Muscle of leg (tissue), 16 donors: Measurements from ENCODE around the gene SEMA3F. TPM values are rescaled to one million over a fixed set of nuclear protein-coding genes. Genes with fewer than 3 reads are reported as not detected.

Source experiments
- DNase-seq: peaks from one replicate; pipeline ENCODE4 v3.0.0; 2013
- H3K27ac ChIP-seq: one replicate; pipeline ENCODE4 v1.5.1; 2013; ENCODE audit warnings: mild to moderate bottlenecking, low read length, control low read depth
- H3K27me3 ChIP-seq: one replicate; pipeline ENCODE4 v1.6.1; 2013; ENCODE audit warnings: low read length; ENCODE audit not compliant: control insufficient read depth, insufficient read depth
- H3K36me3 ChIP-seq: one replicate; pipeline ENCODE4 v1.6.1; 2013; ENCODE audit warnings: low read length; ENCODE audit not compliant: control insufficient read depth, insufficient read depth
- H3K4me1 ChIP-seq: one replicate; pipeline ENCODE4 v1.6.1; 2013; ENCODE audit warnings: low read length; ENCODE audit not compliant: control insufficient read depth, insufficient read depth
- H3K4me3 ChIP-seq: one replicate; pipeline ENCODE4 v1.5.1; 2013; ENCODE audit warnings: low read length, control low read depth
- H3K9me3 ChIP-seq: replicated peaks from 2 replicates; pipeline ENCODE4 v1.6.1; 2013; ENCODE audit warnings: low read depth, low read length; ENCODE audit not compliant: control insufficient read depth
- WGBS: methylation state at CpG from one replicate; pipeline ENCODE4 v1.1.5; 2013; ENCODE audit warnings: missing lambda C conversion rate; ENCODE audit not compliant: insufficient coverage; 5-methylcytosine and 5-hydroxymethylcytosine counted together
- long read RNA-seq, 11 donors: transcript quantifications; one replicate each; lab custom pipeline, GENCODE V29; 2026
- polyA plus RNA-seq, 8 donors: library from polyadenylated mRNA; unstranded; fragments of 120-200 nt; gene quantifications; one replicate each; pipeline versions ENCODE4 v1.2.1 to v1.2.3, GENCODE V29; 2013; ENCODE audit warnings: inconsistent platforms in 1 of 8, low replicate concordance in 1 of 8; ENCODE audit not compliant: insufficient read length in 8 of 8, insufficient read depth in 1 of 8
- total RNA-seq: library from RNA; stranded (reverse); fragments of 120-200 nt; gene quantifications from one replicate; pipeline ENCODE4 v1.2.4, GENCODE V29; 2013

SEMA3F gene
- total RNA-seq (9.1 TPM), polyA plus RNA-seq (10 to 100 TPM in 6 of 8 donors, 1 to 10 TPM in 2; 9.9 to 28.6 (median 14.4) TPM)
- long read RNA-seq, donor 1, result 0 reads
- long read RNA-seq, donor 2, result 0 reads
- long read RNA-seq, donor 3, result 0 reads
- long read RNA-seq, donor 4, partial matches to known transcripts, result 0 of 2 reads
- long read RNA-seq, donor 4, other reads (novel, unspliced or antisense), result 0 of 2 reads
- long read RNA-seq, donor 5, partial matches to known transcripts, result 0 of 6 reads
- long read RNA-seq, donor 5, other reads (novel, unspliced or antisense), result 5 of 6 reads
- long read RNA-seq, donor 6, partial matches to known transcripts, result 5 of 7 reads
- long read RNA-seq, donor 6, other reads (novel, unspliced or antisense), result 0 of 7 reads
- long read RNA-seq, donor 7, partial matches to known transcripts, result 0 of 2 reads
- long read RNA-seq, donor 7, other reads (novel, unspliced or antisense), result 0 of 2 reads
- long read RNA-seq, donor 8, partial matches to known transcripts, result 5 of 5 reads
- long read RNA-seq, donor 8, other reads (novel, unspliced or antisense), result 0 of 5 reads
- long read RNA-seq, donor 9, result 0 reads
- long read RNA-seq, donor 10, result 0 reads
- long read RNA-seq, donor 11, partial matches to known transcripts, result 0 of 4 reads
- long read RNA-seq, donor 11, other reads (novel, unspliced or antisense), result 0 of 4 reads

DNA sequence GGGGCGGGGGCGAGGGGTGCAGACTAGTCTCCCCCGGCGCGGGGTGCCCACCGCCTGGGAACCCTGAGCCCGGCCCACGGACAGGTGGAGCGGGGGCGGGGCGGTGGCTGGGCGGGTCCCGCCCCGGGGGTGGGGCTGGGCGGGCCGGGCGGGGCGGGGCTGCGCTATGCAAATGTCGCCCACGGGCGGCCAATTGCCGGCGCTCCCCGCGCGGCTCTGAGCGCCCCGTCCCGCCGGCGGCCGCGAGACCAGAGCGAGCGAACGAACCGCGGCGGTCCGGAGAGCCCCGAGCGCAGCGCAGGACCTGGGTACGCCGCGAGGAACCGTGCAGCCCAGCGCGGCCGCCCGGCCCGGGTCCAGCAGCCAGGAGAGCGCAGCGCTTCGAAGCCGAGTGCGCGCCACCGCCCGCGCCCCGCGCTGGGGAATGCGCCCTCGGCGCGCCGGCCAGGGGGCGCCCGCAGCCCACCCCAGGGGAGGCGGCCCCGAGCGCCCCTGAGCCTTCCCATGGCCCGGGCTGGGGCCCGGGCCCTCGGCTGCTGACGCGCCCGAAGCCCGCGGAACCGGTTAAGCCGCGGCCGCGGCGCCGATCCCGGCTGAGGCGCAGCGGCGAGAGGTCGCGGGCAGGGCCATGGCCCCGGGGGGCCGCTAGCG, at the start of gene SEMA3F:
Gene SEMA3F (plus strand): TSS at position 485 of the 651 bp plus-strand sequence. CDS start 4,299 bp downstream, outside the sequence.
- Histone ChIP-seq H3K27ac (no peak within 1 kb of the TSS), H3K27me3 (peaks cover 20% of the 10 kb centered on the region), H3K9me3 (no peaks in the 10 kb centered on the region), H3K36me3 (no peaks in the 10 kb centered on the region), H3K4me3 (peak within 1 kb of the TSS; percentile 48), H3K4me1 (peaks cover 62% of the 10 kb centered on the region)
- DNase-seq, result peak; percentile 78
- WGBS, result under 1% methylated on average over 90 of the region's 98 CpGs

DNA sequence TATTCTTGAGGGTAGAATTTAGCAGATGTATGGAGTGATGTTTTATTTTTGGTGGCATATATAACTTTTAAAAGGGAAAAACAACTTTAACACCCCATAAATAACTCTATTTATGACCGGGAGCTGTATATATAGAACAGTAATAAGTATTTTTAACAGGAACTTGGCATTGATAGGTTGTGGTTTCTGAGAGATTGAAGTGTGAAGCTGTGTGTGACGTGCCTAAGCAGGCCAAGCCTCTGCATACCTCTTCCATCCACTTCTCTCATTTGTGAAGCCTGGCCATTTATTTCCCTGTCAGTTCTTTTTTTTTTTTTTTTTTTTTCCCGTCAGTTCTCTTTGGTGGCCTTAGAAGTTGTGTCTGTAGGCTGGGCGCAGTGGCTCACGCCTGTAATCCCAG, 43.4 kb upstream of the SEMA3F start:
- Histone ChIP-seq H3K9me3 (no peaks in the 10 kb centered on the region), H3K27ac (peak overlapping the region; percentile 17), H3K4me1 (no peaks in the 10 kb centered on the region), H3K27me3 (no peaks in the 10 kb centered on the region), H3K36me3 (peaks cover 89% of the 10 kb centered on the region), H3K4me3 (no peak overlapping the region)
- WGBS, result no CpG with 5 or more reads among the region's 5 CpGs
- no peak for DNase-seq

DNA sequence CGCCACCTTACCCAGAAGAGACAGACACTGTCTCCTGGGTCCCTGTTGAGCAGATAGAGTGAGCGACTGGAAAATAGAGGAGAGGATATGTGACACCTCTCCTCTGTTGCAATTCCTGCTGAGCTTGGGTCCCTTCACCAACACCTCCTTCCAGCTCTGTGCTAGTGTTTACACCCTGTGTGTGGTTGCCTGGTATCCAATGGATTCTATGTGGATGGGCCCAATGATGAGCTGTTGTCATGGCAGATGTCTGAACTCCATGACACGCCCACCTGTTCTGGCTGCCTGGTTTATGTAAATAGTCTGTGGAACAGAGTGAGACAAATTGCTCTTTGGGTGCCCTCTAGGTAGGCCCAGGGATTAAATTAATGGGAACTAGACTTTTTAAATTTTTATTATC, 42.7 kb upstream of the SEMA3F start:
- peak; percentile 58 for DNase-seq
- no CpG with 5 or more reads among the region's 3 CpGs for WGBS
- peaks cover 89% of the 10 kb centered on the region for H3K36me3 ChIP-seq

DNA sequence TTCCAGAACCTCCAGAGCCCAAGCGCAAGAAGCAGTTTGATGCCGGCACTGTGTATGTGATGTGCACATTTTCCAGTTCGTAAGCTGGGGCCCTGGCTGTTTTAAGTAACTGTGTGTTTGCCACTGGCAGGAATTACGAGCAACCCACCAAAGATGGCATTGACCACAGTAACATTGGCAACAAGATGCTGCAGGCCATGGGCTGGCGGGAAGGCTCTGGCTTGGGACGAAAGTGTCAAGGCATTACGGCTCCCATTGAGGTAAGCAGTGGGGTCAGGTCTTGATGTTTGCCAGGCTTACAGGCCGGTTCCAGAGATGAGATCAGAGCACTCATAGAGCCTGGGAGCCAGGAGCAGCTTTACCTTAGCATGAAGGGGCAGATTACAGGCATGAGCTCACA, 38.0 kb upstream of the SEMA3F start:
- Histone ChIP-seq H3K9me3 (no peaks in the 10 kb centered on the region), H3K4me1 (peaks cover 14% of the 10 kb centered on the region), H3K36me3 (peaks cover 90% of the 10 kb centered on the region), H3K4me3 (no peak overlapping the region), H3K27me3 (no peaks in the 10 kb centered on the region), H3K27ac (no peak overlapping the region)
- no peak for DNase-seq
- 89% methylated on average over 8 of the region's 8 CpGs for WGBS

More for the DNA sequence above, 42.7 kb upstream of the SEMA3F start:
- Histone ChIP-seq H3K4me3 (no peak overlapping the region), H3K27me3 (no peaks in the 10 kb centered on the region), H3K27ac (peak overlapping the region; percentile 39), H3K4me1 (no peaks in the 10 kb centered on the region), H3K9me3 (no peaks in the 10 kb centered on the region)

DNA sequence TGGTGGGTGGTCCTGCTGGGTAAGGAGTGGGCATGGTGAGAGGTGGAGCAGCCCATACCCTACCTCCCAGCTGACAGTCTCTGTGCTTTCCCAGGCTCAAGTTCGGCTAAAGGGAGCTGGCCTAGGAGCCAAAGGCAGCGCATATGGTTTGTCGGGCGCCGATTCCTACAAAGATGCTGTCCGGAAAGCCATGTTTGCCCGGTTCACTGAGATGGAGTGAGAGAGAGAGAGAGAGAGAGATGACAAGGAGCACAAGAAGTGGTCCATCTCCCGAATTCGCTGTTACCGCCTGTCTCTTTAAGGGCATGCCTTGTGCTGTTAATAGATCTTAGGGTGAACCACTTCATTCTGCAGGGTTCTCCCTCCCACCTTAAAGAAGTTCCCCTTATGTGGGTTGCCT, 36.9 kb upstream of the SEMA3F start:
- DNase-seq, result no peak
- H3K4me3 ChIP-seq, result no peak overlapping the region
- H3K36me3 ChIP-seq, result peaks cover 80% of the 10 kb centered on the region
- H3K9me3 ChIP-seq, result no peaks in the 10 kb centered on the region
- H3K27ac ChIP-seq, result no peak overlapping the region
- H3K27me3 ChIP-seq, result no peaks in the 10 kb centered on the region
- 93% methylated on average over 6 of the region's 10 CpGs for WGBS
- H3K4me1 ChIP-seq, result peaks cover 21% of the 10 kb centered on the region

DNA sequence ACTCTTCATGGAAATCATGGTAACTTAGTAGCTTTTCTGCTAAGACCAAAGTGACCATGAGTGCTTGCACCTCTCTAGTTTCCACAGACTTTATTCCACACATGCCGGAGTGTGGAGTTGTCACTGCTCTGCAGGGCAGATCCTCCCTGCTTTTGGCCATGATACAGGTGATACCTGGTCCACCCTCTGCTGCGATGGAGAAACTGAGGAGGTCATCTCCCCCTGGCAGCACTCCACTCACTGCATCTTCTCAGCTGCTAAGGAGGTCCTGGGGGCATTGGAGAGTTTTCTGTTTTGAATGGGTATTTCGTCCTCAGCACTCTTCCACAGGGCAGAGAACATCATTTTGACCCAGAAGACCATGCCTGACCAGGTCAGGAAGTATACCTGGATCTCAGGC, 35.3 kb upstream of the SEMA3F start:
- DNase-seq, result peak; percentile 22
- Histone ChIP-seq H3K27me3 (peaks cover 1% of the 10 kb centered on the region), H3K4me3 (no peak overlapping the region), H3K27ac (no peak overlapping the region), H3K36me3 (peaks cover 66% of the 10 kb centered on the region), H3K4me1 (peaks cover 34% of the 10 kb centered on the region), H3K9me3 (no peaks in the 10 kb centered on the region)
- WGBS, result 80% methylated on average over 1 of the region's 3 CpGs

DNA sequence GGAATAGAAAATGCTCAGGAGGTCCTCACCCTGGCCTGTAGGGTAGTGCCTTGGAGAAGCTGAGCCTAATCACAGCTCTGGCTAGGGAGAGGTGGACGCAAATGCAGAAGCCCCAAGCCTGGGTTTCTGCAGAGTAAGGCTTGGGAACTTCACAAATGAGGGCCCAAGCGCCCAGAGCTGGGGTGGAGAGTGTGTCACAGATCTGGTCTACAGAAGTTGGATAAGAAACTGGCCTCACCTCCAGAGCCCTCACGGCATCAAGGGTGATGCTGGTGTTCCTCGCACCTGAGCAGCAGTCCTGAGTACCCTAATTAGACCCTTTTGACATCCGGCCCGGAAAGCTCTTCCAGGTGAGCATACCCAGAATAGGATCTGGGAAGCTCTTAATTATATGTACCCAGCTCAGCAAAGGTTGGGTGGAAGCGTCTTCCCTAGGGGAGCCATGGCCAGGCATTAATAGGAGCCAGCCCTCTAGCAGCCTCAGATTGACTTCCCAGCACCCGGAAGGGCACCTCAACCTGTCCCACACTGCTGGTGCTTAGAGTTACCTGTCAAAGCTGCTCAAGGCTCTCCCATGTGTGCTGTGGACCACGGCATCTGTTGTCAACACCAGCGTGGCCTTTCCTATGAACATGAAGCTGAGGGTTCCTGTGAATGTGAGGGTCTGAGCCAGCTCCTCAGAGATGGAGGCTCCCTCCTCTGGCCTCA, 34.6 kb upstream of the SEMA3F start:
- peaks cover 59% of the 10 kb centered on the region for H3K36me3 ChIP-seq
- DNase-seq, result peak; percentile 27
- WGBS, result 87% methylated on average over 9 of the region's 10 CpGs
- no peak overlapping the region for H3K4me3 ChIP-seq
- H3K4me1 ChIP-seq, result peaks cover 40% of the 10 kb centered on the region
- peak overlapping the region; percentile 1 for H3K27ac ChIP-seq
- H3K9me3 ChIP-seq, result no peaks in the 10 kb centered on the region
- H3K27me3 ChIP-seq, result peaks cover 2% of the 10 kb centered on the region

DNA sequence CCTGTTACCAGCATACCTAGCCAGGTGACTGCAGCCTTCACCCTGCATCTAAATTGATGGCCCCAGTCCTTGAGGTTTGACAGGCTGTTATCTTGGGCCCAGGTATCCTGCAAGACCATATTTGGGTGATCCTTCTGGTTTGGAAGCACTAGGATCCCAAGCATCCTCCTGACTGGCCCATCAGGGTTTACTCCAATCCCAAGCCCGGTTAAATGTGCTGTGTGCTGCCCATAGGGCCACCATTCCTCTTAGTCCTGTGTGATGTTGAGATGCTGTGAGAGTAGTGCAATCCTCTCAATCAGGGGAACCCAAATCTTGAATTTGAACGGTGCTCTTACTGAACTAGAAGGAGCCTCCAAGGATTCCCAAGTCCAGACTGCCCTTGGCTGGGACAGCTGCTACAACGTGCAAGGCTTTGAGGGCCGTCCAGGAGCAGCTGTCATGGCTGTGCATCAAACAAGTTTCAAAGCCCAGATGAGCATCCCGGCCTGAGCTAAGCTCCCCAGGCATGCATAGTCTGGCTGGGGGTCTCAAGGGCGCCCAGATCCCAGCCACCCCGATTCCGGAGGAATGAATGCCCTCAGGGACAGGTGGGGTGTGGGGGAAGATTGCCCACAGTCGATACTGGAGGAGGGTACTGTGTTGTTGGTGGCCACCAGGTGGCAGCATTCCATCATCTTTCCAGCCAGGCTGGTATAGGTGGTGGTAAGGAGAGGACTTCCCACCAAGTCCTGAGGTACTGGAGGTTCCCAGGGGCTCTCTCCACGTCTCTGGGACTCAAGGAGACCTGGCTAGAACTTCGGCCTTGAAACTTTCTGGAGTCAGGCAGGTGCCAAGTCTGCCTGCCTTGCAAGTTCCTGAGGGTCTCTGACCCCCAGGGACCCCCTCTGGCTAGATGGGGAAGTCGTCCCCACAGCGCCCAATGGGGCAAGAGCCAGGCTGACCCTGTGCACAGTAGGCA, 33.8 kb upstream of the SEMA3F start:
- H3K36me3 ChIP-seq, result peaks cover 51% of the 10 kb centered on the region
- H3K9me3 ChIP-seq, result no peaks in the 10 kb centered on the region
- H3K4me1 ChIP-seq, result peaks cover 48% of the 10 kb centered on the region
- H3K4me3 ChIP-seq, result no peak overlapping the region
- peaks cover 2% of the 10 kb centered on the region for H3K27me3 ChIP-seq
- peak overlapping the region; percentile 1 for H3K27ac ChIP-seq
- DNase-seq, result peak; percentile 84
- 26% methylated on average over 7 of the region's 13 CpGs for WGBS

DNA sequence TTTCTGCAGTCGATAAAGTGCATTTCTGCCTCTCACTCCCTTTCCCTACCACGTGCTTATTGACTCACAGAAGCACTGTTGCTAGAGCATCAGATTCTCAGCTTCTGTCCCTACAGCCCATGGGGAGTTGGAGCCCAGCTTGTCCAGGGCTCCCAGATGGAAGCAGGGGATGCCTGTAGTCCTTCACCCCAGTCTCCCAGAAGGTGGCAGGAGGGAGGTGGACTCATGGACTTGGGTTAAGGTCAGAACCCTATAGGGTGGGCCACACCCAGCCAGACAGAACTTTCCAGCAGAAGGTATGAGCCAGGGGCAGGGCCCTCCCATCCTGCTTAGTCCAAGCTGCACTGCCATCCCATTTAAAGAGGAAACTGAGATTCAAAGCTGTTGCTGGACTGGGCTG, 33.1 kb upstream of the SEMA3F start:
- Histone ChIP-seq H3K36me3 (peaks cover 43% of the 10 kb centered on the region), H3K9me3 (no peaks in the 10 kb centered on the region), H3K27ac (no peak overlapping the region), H3K4me3 (no peak overlapping the region), H3K27me3 (peaks cover 2% of the 10 kb centered on the region), H3K4me1 (peaks cover 55% of the 10 kb centered on the region)
- 39% methylated on average over 2 of the region's 2 CpGs for WGBS
- peak; percentile 27 for DNase-seq
